Stimulated activated CD4-positive, alpha-beta T cell treated with anti-CD3 and anti-CD28 coated beads, TNF-alpha, amount 100 ng/mL, for 24 hours (primary cell): ENCODE measurements around the gene COL6A1.
"Not testable (repeated sequence)": the region's sequence is repeated elsewhere in the genome, so short reads cannot be mapped to it uniquely, and the experiment has no call there.

Experiments used
- DNase-seq, 3 experiments: peaks; one replicate each; pipeline ENCODE4 v3.0.0-alpha.2; 2020; ENCODE audit warnings: low read depth in 3 of 3

COL6A1 gene

DNA sequence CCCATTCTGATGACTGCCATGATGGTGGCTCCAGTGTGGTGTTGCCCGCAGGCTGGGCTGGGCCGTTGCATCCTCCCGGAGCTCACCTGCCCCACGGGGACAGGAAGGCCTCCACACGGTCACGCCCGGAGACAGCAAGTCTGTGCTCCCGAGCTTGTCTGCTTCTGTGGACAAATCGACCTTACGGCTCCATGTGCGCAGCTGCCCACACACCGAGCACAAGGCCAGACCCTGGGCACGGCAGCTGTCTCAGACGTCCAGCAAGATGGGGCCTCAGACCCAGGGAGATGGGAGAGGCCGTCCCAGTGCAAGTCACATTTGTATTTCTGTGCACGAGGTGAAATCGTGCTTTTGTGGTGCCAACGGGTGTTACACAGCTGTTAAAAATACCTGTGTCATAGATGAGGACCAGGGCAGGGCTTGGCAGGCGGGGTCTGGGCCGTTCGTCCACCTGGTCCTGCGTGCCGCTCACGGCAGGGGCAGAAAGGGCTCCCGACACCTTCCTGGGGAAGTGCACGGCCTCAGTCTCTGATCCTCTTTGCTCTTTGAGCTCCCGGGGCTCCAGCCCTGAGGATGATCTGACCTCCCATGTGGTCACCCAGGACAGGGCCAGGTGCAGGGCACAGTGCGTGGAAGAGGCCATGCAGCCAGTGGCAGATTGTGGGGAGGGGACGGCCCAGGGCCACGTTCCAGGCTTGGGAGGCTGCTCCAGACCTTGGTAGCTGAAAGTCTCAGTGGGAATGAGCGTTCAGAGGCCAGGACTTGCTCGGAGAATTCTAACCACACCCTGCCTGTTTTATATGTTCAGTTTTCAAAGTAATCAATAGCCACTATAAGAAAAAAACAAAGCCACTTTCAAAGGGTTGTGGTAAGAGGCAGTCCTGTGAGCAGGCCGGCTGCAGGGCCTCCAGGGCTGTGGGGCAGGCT lies 13.5 kb downstream of the COL6A1 start:
- no peak for DNase-seq

- DNase-seq = no peak
Observed at GRCh38 chr21:45995686-45996179, 14.2 kb downstream of the COL6A1 start.

DNA sequence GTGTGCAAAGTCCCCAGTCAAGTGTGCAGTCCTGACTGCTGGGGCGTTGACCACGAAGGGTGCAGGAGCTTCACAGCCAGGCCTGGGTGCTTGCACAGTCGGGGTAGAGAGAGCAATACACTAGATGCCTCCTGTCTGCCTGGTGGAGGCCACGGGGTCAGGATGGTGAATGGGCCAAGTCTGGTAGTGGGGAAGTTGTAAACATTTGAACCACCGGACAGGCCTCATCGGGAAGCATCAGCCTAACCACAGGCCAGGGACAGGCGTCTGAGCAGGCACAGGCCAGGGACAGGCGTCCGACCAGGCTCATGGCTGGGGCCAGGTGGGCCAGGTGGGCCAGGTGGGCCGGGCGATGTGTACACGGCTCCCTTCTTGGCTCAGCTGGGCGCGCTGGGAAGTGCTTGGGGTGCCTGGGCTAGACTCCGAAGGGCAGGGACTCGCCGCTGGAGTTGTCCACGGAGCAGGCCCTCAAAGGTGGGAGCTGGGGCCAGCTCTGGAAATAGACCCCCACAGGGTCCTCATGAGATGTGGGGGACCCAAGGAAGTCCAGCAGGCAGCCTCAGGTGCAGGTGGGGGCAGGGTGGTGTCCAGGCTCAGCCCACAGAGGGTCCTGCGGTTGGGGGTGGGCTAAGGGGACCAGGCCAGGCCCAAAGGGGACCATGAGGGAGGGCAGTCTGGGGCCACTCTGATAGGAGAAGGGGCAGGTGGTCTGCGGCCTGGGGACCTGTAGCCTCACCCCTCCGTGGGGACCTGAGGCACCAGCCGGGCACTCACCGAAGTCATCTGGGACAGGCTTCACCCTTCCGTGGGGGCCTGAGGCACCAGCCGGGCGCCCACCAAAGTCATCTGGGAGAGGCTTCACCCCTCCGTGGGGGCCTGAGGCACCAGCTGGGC lies 15.0 kb downstream of the COL6A1 start:
- DNase-seq = no peak

DNA sequence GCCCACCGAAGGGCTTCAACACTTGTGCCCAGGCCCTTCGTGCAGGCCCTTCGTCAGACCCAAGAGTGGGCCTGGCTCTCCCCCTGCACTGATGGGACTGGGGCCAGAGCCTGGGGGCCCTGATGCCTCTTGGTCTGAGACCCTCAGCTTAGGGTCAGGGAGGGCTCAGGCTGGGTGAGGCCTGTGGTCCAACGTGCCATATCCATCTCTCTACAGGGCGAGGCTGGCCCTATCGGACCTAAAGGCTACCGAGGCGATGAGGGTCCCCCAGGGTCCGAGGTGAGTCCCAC lies 15.6 kb downstream of the COL6A1 start:
- DNase-seq = no peak

DNA sequence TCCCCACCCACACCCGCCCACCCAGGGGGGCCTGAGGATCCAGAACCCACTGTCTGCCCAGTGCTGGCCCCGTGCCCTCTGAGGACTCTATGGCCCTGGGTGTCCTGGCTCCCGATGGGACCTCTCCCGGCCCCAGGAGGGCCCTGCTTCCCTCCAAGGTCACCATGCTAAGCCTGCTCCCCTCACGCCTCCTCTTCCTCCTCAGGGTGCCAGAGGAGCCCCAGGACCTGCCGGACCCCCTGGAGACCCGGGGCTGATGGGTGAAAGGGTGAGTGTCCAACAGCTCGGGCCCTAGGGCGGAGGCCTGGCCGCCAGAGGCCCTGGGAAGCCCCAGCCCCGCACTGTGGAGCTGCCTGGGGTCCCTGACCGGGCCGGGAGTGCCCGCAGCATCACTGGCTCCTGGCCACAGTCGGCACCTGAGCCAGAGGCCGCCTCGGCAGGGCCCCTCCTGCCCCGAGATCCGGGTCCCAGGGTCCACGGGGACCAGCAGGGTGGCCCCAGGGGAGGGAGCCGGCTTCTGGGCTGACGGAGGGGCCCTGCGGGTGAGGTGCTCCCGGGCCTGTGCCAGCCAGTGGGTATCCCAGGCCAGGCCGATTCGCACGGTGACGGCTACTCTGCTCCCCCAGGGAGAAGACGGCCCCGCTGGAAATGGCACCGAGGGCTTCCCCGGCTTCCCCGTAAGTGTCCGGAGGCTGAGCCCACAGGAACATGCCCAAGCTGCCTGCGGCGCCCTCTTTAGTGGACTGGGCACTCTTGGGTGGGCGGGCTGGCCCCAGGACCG lies 16.1 kb downstream of the COL6A1 start:
- DNase-seq = no peak

DNA sequence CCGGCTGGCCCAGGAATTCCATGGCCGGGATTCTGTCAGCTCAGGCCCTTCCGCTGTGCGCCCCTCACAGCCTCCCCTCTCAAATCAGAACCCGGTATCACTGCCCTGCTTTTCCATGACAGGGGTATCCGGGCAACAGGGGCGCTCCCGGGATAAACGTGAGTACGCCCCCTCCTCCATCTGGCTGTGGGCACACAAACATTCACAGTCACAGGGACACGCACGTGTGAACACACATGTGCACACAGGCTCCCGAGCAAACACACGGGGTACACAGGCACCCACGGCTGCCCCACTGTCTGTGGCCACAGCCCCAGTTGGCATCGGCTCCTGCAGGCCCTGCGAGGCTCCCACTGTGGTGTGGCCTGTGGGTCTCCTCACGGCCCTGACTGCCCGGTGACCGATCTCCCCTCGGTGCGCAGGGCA lies 16.7 kb downstream of the COL6A1 start:
- no peak for DNase-seq

DNA sequence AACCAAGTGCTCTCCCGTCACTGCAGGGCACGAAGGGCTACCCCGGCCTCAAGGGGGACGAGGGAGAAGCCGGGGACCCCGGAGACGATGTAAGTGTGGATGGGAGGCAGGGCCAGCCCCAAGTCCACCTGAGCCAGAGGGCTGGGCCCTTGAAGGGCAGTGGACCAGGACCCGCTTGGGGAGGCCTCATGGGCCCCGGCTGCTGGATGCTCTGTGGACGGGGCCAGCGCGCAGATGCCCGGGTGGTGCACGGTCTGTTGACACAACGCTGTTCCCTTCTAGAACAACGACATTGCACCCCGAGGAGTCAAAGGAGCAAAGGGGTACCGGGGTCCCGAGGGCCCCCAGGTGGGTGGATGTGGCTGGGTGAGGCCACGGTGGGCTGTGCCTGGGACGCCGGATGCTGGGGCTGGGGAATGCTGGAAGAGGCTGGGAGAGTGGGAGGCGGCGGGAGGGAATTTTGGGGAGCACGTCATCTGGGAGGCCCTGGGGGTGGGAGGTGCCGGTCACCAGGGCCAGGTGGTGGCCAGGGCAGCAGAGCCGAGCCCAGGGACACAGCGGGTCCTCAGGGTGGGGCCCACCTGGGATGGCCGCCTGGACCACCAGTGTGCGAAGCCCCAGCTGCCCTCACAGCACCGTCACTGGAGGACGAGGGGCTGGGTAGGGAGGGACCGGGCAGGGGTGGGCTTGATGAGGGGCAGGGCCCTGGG lies 17.5 kb downstream of the COL6A1 start:
- no peak for DNase-seq

DNA sequence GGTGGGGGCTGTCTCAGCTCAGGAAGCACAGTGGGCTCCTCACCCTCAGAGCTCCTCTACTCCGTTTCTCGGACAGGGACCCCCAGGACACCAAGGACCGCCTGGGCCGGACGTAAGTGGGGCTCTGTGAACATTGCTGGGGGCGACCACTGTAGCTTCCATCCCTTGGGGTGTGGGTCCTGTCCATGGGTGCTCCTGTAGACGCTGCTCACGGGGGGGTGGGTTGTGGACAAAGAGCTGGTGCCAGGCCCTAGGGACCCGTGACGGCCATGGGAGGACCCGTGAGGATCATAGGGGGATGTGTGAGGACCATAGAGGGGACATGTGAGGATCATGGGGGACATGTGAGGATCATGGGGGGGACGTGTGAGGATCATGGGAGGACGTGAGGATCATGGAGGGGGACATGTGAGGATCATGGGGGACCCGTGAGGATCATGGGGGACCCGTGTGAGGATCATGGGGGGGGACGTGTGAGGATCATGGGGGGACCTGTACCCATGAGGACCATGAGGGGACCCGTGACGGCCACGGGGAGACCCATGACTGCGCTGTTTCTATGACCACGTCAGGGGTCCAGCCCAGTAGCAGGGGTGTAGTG lies 18.1 kb downstream of the COL6A1 start:
- DNase-seq = no peak

DNA sequence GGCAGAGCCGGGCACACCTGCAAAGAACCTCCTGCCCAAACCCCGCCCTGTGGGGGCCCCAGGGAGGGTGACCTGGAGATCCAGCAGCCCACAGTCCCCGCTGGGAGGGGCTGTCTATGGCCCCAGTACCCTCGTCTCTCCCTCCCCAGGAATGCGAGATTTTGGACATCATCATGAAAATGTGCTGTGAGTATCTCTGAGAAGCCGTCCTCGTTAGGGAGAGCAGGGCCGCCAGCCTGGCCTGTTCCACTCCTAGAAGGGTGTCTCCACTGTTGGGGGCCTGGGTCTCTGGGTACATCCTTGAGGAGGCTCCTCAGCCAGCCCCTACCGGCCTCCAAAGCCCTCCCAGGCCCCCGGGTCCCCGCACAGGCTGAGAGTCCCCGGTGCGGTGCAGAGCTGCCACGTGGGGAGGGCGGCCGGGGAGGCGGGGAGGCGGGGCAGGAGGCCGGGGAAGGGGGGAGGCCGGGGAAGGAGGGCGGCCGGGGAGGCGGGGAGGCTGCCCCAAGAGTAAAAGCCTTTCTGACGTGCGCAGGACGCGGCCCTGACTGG lies 18.7 kb downstream of the COL6A1 start:
- no peak for DNase-seq

- DNase-seq = no peak
Observed at GRCh38 chr21:46000731-46001641, 19.4 kb downstream of the COL6A1 start.

DNA sequence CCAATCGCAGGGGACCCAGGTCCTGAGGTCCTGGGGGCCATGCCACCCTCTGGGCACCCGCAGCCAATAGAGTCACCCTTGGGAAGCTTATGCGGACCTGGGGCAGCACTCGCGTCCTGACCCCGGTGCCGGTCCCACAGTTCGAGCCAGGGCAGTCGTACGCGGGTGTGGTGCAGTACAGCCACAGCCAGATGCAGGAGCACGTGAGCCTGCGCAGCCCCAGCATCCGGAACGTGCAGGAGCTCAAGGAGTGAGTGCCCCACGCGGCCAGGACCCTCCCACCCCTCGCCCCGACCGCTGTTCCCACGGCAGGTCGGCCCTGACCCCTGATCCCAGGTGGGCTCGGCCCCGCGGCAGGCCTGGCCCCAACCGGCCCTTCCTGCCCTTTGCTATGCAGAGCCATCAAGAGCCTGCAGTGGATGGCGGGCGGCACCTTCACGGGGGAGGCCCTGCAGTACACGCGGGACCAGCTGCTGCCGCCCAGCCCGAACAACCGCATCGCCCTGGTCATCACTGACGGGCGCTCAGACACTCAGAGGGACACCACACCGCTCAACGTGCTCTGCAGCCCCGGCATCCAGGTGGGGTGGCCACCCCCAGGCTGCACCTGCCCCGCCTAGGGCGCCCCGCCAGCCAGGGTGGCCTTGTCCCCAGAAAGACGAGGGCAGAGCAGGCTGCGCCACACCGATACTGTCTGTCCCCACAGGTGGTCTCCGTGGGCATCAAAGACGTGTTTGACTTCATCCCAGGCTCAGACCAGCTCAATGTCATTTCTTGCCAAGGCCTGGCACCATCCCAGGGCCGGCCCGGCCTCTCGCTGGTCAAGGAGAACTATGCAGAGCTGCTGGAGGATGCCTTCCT lies 20.5 kb downstream of the COL6A1 start:
- no peak for DNase-seq

DNA sequence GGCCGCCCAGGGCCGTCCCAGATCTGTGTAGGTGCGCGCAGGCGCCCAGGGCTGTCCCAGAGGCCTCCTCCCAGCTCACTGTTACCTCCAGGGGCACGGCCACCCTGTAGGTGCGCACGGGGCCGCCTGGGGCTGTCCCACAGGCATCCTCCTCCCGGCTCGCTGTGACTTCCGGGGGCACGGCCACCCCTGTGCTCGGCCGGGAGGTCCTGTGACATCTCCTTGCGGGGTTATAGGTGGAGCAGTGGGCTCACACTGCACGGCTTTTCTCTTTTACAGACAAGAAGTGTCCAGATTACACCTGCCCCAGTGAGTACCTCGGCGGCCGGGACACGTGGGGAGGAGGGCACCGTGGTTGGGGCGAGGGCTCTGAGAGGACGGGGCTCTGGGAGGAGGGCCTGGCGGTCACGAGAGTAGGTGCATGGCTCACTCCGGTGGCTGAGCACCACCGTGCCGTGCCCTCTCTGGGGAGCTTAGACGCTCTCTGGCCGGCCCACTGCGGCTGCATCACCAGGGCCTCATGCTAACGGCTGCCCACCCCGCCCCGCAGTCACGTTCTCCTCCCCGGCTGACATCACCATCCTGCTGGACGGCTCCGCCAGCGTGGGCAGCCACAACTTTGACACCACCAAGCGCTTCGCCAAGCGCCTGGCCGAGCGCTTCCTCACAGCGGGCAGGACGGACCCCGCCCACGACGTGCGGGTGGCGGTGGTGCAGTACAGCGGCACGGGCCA lies 21.4 kb downstream of the COL6A1 start:
- no peak for DNase-seq

GRCh38 chr21:46003575-46004007 lies 22.0 kb downstream of the COL6A1 start:
- DNase-seq = no peak

- no peak for DNase-seq
Observed at GRCh38 chr21:46004168-46004861, 22.7 kb downstream of the COL6A1 start.

GRCh38 chr21:46005081-46005480 lies 23.5 kb downstream of the COL6A1 start:
- DNase-seq = no peak

DNA sequence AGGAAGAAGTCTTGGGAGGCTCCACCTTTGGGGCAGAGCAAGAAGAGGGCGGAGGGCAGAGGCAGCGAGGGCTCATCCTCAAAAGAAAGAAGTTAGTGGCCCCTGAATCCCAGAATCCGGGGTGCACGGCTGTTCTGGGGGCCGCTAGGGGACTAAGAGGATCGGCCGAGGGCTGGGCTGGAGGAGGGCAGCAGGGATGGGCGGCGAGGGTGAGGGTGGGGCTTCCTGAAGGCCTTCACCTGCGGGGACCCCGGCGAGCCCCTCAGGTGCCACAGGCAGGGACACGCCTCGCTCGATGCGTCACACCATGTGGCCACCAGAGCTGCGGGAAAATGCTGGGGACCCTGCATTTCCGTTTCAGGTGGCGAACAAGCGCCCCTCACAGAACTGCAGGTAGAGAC lies 23.9 kb downstream of the COL6A1 start:
- DNase-seq = no peak

- DNase-seq = not testable (repeated sequence)
Observed at GRCh38 chr21:46005894-46006546, 24.4 kb downstream of the COL6A1 start.
